GM12872 (cell line): ENCODE data around the gene HSPA12A.

Experiments used
- CTCF ChIP-seq: IDR thresholded peaks from 3 replicates; pipeline ENCODE4 v1.5.1; 2011; ENCODE audit warnings: low read depth, mild to moderate bottlenecking, low read length, moderate library complexity; ENCODE audit not compliant: insufficient read depth

Gene HSPA12A

GRCh38 chr10:116634126-116634975 is 108.0 kb downstream of the HSPA12A start:
- TF ChIP-seq CTCF, result no peak

GRCh38 chr10:116633216-116633600 is 109.2 kb downstream of the HSPA12A start:
- no peak for TF ChIP-seq CTCF

- no peak for TF ChIP-seq CTCF
Observed at GRCh38 chr10:116632596-116633215, 109.7 kb downstream of the HSPA12A start.

GRCh38 chr10:116631871-116632295 is 110.5 kb downstream of the HSPA12A start:
- TF ChIP-seq CTCF, result no peak

GRCh38 chr10:116630020-116630419 is 112.3 kb downstream of the HSPA12A start:
- no peak for TF ChIP-seq CTCF

GRCh38 chr10:116629340-116629739 is 113.0 kb downstream of the HSPA12A start:
- no peak for TF ChIP-seq CTCF

GRCh38 chr10:116627386-116627933 is 114.9 kb downstream of the HSPA12A start:
- TF ChIP-seq CTCF, result no peak
